WTC11 (cell line): ENCODE data around the gene TCF12. TPM values are rescaled to one million over a fixed set of nuclear protein-coding genes. Genes with fewer than 3 reads are reported as not detected.

ENCODE experiments used
- ATAC-seq: fragments of 200-7000 bp; cut with Tn5 transposase; 2 replicates; pipeline ENCODE4 v1.10.0; 2021; ENCODE audit warnings: mild to moderate bottlenecking, moderate library complexity
- CTCF ChIA-PET: fragments of 300-600 bp; sonication (Branson Sonifier 250); formaldehyde crosslinking; loops from one replicate; lab custom pipeline; 2021; ENCODE audit warnings: antibody characterized with exemption; lab: Charles Lee
- POLR2A ChIA-PET: fragments of 350-600 bp; sonication (Branson Sonifier 250); formaldehyde crosslinking; loops from one replicate; lab custom pipeline; 2021; ENCODE audit warnings: antibody characterized with exemption; lab: Charles Lee
- DNase-seq: peaks from one replicate; pipeline ENCODE4 v3.0.0; 2021; ENCODE audit warnings: low spot score
- H3K27ac Mint-ChIP-seq: 2 replicates; pipeline ENCODE4 v1.8.0; 2021; ENCODE audit warnings: mixed read lengths
- H3K27me3 Mint-ChIP-seq: 2 replicates; pipeline ENCODE4 v1.8.0; 2021; ENCODE audit warnings: low read depth, mild to moderate bottlenecking, moderate library complexity, mixed read lengths
- H3K36me3 Mint-ChIP-seq: 2 replicates; pipeline ENCODE4 v1.8.0; 2021; ENCODE audit warnings: mixed read lengths
- H3K4me1 Mint-ChIP-seq: 2 replicates; pipeline ENCODE4 v1.8.0; 2022; ENCODE audit warnings: mixed read lengths
- H3K4me3 Mint-ChIP-seq: 2 replicates; pipeline ENCODE4 v1.8.0; 2021; ENCODE audit warnings: mild to moderate bottlenecking, moderate library complexity, mixed read lengths
- H3K9me3 Mint-ChIP-seq: 2 replicates; pipeline ENCODE4 v1.8.0; 2021; ENCODE audit warnings: mixed read lengths
- AFF4 ChIP-seq: sonication (generic); formaldehyde crosslinking; IDR thresholded peaks from 2 replicates; pipeline ENCODE4 v1.8.1; 2023; ENCODE audit warnings: mild to moderate bottlenecking, missing genetic modification reagents, borderline replicate concordance
- ATF1 ChIP-seq: sonication (generic); formaldehyde crosslinking; IDR thresholded peaks from 2 replicates; pipeline ENCODE4 v1.8.1; 2023; ENCODE audit warnings: mild to moderate bottlenecking, moderate library complexity, missing genetic modification reagents
- CDX4 ChIP-seq: fragments of 250-450 bp; sonication (Bioruptor Pico); IDR thresholded peaks from 2 replicates; pipeline ENCODE4 v1.9.0; 2021; ENCODE audit warnings: moderate library complexity, mild to moderate bottlenecking, inconsistent platforms, borderline replicate concordance
- CREM ChIP-seq: sonication (generic); formaldehyde crosslinking; IDR thresholded peaks from 2 replicates; pipeline ENCODE4 v1.8.1; 2022; ENCODE audit warnings: mild to moderate bottlenecking, missing genetic modification reagents, moderate library complexity
- FOXP1 ChIP-seq: sonication (generic); formaldehyde crosslinking; IDR thresholded peaks from 2 replicates; pipeline ENCODE4 v1.8.0; 2022; ENCODE audit warnings: missing genetic modification reagents, mild to moderate bottlenecking, moderate library complexity, borderline replicate concordance
- HMGXB4 ChIP-seq: sonication (generic); formaldehyde crosslinking; IDR thresholded peaks from 2 replicates; pipeline ENCODE4 v1.8.1; 2023; ENCODE audit warnings: mild to moderate bottlenecking, moderate library complexity, missing genetic modification reagents
- IRF1 ChIP-seq: sonication (generic); formaldehyde crosslinking; IDR thresholded peaks from 2 replicates; pipeline ENCODE4 v1.8.0; 2023; ENCODE audit warnings: missing genetic modification reagents
- JAZF1 ChIP-seq: fragments of 250-450 bp; sonication (Bioruptor Pico); IDR thresholded peaks from 2 replicates; pipeline ENCODE4 v1.9.0; 2021; ENCODE audit warnings: moderate library complexity, mild to moderate bottlenecking, inconsistent platforms
- NR2C2 ChIP-seq: sonication (generic); formaldehyde crosslinking; IDR thresholded peaks from 2 replicates; pipeline ENCODE4 v1.8.0; 2022; ENCODE audit warnings: mild to moderate bottlenecking, missing genetic modification reagents
- SMAD4 ChIP-seq: sonication (generic); formaldehyde crosslinking; IDR thresholded peaks from 2 replicates; pipeline ENCODE4 v1.8.0; 2022; ENCODE audit warnings: mild to moderate bottlenecking, missing genetic modification reagents
- SP1 ChIP-seq: sonication (generic); formaldehyde crosslinking; conservative IDR thresholded peaks from 2 replicates; pipeline ENCODE4 v1.8.1; 2022; ENCODE audit warnings: missing genetic modification reagents
- ZMAT4 ChIP-seq: fragments of 250-450 bp; sonication (Bioruptor Pico); IDR thresholded peaks from 2 replicates; pipeline ENCODE4 v1.9.0; 2021; ENCODE audit warnings: mild to moderate bottlenecking
- ZNF121 ChIP-seq: sonication (generic); formaldehyde crosslinking; IDR thresholded peaks from 2 replicates; pipeline ENCODE4 v1.8.0; 2023; ENCODE audit warnings: missing genetic modification reagents
- ZNF281 ChIP-seq: sonication (generic); formaldehyde crosslinking; IDR thresholded peaks from 2 replicates; pipeline ENCODE4 v1.8.0; 2023; ENCODE audit warnings: mild to moderate bottlenecking, missing genetic modification reagents
- ZNF317 ChIP-seq: sonication (generic); formaldehyde crosslinking; IDR thresholded peaks from 2 replicates; pipeline ENCODE4 v1.8.1; 2023; ENCODE audit warnings: low read depth, mild to moderate bottlenecking, moderate library complexity, missing genetic modification reagents, borderline replicate concordance
- ZNF396 ChIP-seq: fragments of 250-450 bp; sonication (Bioruptor Pico); IDR thresholded peaks from 2 replicates; pipeline ENCODE4 v1.8.0; 2021; ENCODE audit warnings: mild to moderate bottlenecking, moderate library complexity, borderline replicate concordance
- total RNA-seq: library from RNA; stranded (reverse); gene quantifications from 3 replicates; pipeline ENCODE4 v1.2.3, GENCODE V29; 2021
- TF ChIP-seq, protein P1 (sequence below): sonication (generic); formaldehyde crosslinking; IDR thresholded peaks from 2 replicates; pipeline ENCODE4 v1.8.0; 2022; ENCODE audit warnings: mild to moderate bottlenecking, missing genetic modification reagents
- TF ChIP-seq, protein P2 (sequence below): sonication (generic); formaldehyde crosslinking; IDR thresholded peaks from 2 replicates; pipeline ENCODE4 v1.8.0; 2022; ENCODE audit warnings: mild to moderate bottlenecking, missing genetic modification reagents
- TF ChIP-seq, protein P3 (sequence below): sonication (generic); formaldehyde crosslinking; IDR thresholded peaks from 2 replicates; pipeline ENCODE4 v1.8.1; 2022; ENCODE audit warnings: low read depth, mild to moderate bottlenecking, moderate library complexity, missing genetic modification reagents, borderline replicate concordance

The TCF12 gene
- total RNA-seq, 1 experiment from 2014 or later = 73.2 TPM

DNA sequence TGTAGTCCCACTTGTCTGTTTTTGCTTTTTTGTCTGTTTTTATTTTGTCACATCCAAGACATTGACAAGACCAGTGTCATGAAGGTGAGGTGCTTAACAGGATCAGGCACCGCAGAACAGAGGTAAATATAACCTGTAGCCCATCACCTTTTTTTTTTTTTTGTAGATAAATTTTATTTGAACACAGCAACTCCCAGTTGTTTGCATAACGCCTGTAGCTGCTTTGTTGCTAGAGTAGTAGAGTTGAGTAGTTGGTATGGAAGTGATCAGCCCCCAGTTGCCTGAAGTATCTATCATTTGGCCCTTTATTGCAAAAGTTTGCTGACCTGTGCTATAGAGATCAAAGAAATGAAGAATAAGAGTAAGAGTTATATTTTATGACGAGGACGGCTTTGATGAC is 135.0 kb downstream of the TCF12 start:
- Mint-ChIP-seq H3K27me3 (no peaks in the 10 kb centered on the region), H3K9me3 (no peaks in the 10 kb centered on the region), H3K4me3 (no peak overlapping the region), H3K27ac (peak overlapping the region; percentile 8; the same call in 1 of the 2 replicates), H3K36me3 (no peaks in the 10 kb centered on the region), H3K4me1 (peaks cover 65% of the 10 kb centered on the region)
- DNase-seq (no peak), ATAC-seq (no peak)
- ChIA-PET POLR2A (no interaction called here), CTCF (interaction anchor here (0.6 kb wide), 1 partner anchor 45 kb away, joined by 3 read pairs; no protein-coding TSS in a partner anchor)
- TF ChIP-seq JAZF1 (CRISPR knock-in tag) (no peak), ZNF121 (CRISPR knock-in tag) (no peak), FOXP1 (no peak), CDX4 (CRISPR knock-in tag) (no peak), ZNF281 (CRISPR knock-in tag) (no peak), ZNF396 (CRISPR knock-in tag) (no peak), IRF1 (CRISPR knock-in tag) (no peak)

DNA sequence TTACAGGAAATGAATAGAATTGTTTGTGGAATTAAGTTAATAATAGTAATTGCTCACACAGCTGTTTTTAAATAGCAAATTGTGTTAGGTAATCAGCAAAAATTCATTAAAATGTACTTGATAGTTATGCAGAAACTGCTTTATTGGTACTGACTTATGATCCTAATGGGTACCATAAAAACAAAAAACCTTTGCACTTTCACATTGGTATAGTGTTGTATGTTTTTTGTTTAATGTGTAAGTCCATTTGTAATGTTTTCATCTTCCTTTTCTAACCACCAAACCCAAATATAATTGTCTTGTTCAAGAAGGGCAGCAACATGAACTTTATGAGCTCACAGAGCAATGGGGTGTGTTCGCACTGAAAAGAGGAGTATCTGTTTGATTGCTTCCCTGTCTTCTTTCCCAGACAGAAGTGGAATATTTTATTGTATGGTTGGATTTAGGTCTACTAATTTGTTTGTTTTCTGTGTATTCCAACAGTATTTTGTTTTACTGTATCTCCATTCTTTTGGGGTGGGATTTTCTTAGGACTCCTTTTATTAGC is 135.8 kb downstream of the TCF12 start:
- DNase-seq = no peak
- ChIA-PET POLR2A (interaction anchor here (0.6 to 0.7 kb wide), 2 partner anchors 20 to 67 kb away, joined by 3 to 5 read pairs; no protein-coding TSS in a partner anchor), CTCF (no interaction called here)
- Mint-ChIP-seq H3K27ac (no peak overlapping the region; the same call in 1 of the 2 replicates), H3K4me3 (no peak overlapping the region), H3K9me3 (no peaks in the 10 kb centered on the region), H3K27me3 (no peaks in the 10 kb centered on the region), H3K4me1 (peaks cover 66% of the 10 kb centered on the region), H3K36me3 (no peaks in the 10 kb centered on the region)
- no peak for ATAC-seq
- TF ChIP-seq, protein P1, sequence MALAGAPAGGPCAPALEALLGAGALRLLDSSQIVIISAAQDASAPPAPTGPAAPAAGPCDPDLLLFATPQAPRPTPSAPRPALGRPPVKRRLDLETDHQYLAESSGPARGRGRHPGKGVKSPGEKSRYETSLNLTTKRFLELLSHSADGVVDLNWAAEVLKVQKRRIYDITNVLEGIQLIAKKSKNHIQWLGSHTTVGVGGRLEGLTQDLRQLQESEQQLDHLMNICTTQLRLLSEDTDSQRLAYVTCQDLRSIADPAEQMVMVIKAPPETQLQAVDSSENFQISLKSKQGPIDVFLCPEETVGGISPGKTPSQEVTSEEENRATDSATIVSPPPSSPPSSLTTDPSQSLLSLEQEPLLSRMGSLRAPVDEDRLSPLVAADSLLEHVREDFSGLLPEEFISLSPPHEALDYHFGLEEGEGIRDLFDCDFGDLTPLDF (CRISPR knock-in tag) = no peak
- TF ChIP-seq CREM (CRISPR knock-in tag) (no peak), SP1 (CRISPR knock-in tag) (no peak), NR2C2 (no peak), ATF1 (CRISPR knock-in tag) (no peak), SMAD4 (CRISPR knock-in tag) (no peak), ZMAT4 (CRISPR knock-in tag) (no peak), ZNF317 (no peak), AFF4 (CRISPR knock-in tag) (no peak), HMGXB4 (CRISPR knock-in tag) (no peak)
- TF ChIP-seq, protein P2, sequence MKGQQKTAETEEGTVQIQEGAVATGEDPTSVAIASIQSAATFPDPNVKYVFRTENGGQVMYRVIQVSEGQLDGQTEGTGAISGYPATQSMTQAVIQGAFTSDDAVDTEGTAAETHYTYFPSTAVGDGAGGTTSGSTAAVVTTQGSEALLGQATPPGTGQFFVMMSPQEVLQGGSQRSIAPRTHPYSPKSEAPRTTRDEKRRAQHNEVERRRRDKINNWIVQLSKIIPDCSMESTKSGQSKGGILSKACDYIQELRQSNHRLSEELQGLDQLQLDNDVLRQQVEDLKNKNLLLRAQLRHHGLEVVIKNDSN = no peak
- TF ChIP-seq, protein P3, sequence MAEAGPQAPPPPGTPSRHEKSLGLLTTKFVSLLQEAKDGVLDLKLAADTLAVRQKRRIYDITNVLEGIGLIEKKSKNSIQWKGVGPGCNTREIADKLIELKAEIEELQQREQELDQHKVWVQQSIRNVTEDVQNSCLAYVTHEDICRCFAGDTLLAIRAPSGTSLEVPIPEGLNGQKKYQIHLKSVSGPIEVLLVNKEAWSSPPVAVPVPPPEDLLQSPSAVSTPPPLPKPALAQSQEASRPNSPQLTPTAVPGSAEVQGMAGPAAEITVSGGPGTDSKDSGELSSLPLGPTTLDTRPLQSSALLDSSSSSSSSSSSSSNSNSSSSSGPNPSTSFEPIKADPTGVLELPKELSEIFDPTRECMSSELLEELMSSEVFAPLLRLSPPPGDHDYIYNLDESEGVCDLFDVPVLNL (CRISPR knock-in tag) = no peak
